ENCODE results near the gene MYT1.

- TF ChIP-seq CTCF (IDR thresholded peaks at IDR 0.05): no peak
- TF ChIP-seq POLR2A (IDR thresholded peaks at IDR 0.05): no peak
These were observed 17.8 kb upstream of the MYT1 start for GRCh38 chr20:64146301-64146935.

All from uterus (tissue), 2 donors.